Measurements from ENCODE around the gene STAT3. TPM values are rescaled to one million over a fixed set of nuclear protein-coding genes. Genes with fewer than 3 reads are reported as not detected.
A peak's percentile ranks its signal among the peaks of the same experiment; 100 is the strongest.

STAT3 gene
- total RNA-seq, 1 donor from 2014 or later = 116 TPM

DNA sequence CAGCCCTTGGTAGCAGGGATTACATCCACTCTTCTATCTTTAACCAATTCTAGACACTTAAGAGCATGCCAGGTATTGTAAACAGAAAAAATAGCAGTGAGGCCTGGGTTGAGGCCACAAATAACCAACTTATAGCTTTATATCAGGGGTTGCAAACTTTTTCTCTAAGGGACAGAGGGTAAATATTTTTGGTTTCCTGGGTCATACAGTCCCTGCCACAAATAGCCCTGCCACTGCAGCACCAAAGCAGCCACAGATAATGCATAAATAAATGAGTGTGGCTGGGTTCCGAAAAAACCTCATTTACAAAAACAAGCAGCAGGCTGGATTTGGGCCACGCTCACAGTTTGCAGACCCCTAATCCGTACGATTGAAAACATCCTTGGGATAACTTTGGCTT lies 46.7 kb downstream of the STAT3 start:
- Histone ChIP-seq H3K9me3 (replicated peaks) (no peaks in the 10 kb centered on the region), H3K4me3 (no peak overlapping the region), H3K36me3 (peaks cover 92% of the 10 kb centered on the region), H3K27ac (replicated peaks) (peak overlapping the region; percentile 54), H3K27me3 (ENCODE audit: low read depth) (no peaks in the 10 kb centered on the region), H3K4me1 (peaks cover 33% of the 10 kb centered on the region)
- TF ChIP-seq, protein P1, sequence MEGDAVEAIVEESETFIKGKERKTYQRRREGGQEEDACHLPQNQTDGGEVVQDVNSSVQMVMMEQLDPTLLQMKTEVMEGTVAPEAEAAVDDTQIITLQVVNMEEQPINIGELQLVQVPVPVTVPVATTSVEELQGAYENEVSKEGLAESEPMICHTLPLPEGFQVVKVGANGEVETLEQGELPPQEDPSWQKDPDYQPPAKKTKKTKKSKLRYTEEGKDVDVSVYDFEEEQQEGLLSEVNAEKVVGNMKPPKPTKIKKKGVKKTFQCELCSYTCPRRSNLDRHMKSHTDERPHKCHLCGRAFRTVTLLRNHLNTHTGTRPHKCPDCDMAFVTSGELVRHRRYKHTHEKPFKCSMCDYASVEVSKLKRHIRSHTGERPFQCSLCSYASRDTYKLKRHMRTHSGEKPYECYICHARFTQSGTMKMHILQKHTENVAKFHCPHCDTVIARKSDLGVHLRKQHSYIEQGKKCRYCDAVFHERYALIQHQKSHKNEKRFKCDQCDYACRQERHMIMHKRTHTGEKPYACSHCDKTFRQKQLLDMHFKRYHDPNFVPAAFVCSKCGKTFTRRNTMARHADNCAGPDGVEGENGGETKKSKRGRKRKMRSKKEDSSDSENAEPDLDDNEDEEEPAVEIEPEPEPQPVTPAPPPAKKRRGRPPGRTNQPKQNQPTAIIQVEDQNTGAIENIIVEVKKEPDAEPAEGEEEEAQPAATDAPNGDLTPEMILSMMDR (IDR thresholded peaks at IDR 0.05; ENCODE audit: borderline replicate concordance) = no peak
- no peak for DNase-seq
- intact Hi-C loops (cut with micrococcal nuclease) = no loop called here

DNA sequence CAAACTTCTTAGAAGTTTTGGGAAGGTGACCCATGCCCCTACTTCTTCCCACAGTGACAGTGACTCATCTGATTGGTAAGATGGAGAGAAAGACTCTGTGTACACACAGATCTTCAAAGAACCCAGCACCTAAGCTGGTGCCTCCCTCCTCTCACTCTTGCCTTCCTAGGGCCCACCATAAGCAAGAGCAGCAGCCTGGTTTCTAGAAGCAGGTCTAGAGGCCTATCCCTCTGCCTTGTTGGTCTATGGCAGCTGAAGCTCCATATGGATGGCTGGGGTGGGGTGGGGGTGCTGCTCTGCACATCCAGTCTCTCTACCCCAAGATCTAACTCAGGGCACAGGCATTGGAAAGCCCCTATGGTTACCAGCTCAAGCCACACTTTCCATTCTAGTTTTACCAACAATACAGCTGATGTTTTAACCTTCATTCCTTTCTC lies 47.5 kb downstream of the STAT3 start:
- Histone ChIP-seq H3K9me3 (replicated peaks) (no peaks in the 10 kb centered on the region), H3K27me3 (ENCODE audit: low read depth) (no peaks in the 10 kb centered on the region), H3K4me1 (peaks cover 25% of the 10 kb centered on the region), H3K27ac (replicated peaks) (no peak overlapping the region), H3K36me3 (peaks cover 92% of the 10 kb centered on the region), H3K4me3 (no peak overlapping the region)
- intact Hi-C loops (cut with micrococcal nuclease) = no loop called here
- no peak for DNase-seq
- TF ChIP-seq, protein P1 (IDR thresholded peaks at IDR 0.05; ENCODE audit: borderline replicate concordance) = no peak

DNA sequence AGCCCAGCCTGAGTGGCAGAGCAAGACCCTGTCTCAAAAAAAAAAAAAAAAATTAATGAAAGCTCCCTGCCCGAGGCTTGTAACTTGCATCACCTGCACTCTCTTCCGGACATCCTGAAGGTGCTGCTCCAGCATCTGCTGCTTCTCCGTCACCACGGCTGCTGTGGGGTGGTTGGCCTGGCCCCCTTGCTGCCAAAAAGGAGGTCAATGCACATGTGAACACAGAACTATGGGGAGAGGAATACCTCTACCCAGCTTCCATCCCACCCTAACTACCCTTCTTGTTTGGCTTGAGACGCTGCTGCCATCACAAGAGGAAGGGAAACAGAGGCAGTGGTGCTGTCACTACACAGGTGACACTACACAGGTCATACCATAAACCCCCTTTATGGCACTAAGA lies 49.0 kb downstream of the STAT3 start:
- intact Hi-C loops (cut with micrococcal nuclease) = no loop called here
- H3K27ac ChIP-seq (replicated peaks) = no peak overlapping the region
- no peak overlapping the region for H3K4me3 ChIP-seq
- TF ChIP-seq, protein P1 (IDR thresholded peaks at IDR 0.05; ENCODE audit: borderline replicate concordance) = no peak
- H3K4me1 ChIP-seq = peaks cover 22% of the 10 kb centered on the region
- peaks cover 92% of the 10 kb centered on the region for H3K36me3 ChIP-seq
- no peaks in the 10 kb centered on the region for H3K27me3 ChIP-seq (ENCODE audit: low read depth)
- H3K9me3 ChIP-seq (replicated peaks) = no peaks in the 10 kb centered on the region
- DNase-seq = no peak

DNA sequence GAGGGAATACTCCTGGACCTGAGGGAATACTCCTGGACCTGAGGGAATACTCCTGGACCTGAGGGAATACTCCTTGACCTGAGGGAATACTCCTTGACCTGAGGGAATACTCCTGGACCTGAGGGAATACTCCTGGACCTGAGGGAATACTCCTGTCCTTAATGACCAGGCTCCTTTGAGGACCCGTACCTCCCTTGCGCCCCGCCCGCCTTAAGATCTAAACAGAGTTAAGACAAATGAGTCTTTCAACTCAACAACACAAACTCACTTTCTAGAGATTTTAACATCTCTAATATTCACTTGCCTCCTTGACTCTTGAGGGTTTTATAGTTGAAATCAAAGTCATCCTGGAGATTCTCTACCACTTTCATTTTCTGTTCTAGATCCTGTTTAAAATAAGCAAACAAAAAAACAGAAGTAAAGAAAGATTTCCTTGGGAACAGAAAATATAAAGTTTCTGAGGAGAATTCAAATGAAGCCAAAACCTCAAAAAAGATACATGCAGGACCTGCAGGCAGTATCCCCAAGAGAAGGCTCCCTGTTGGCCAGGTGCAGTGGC lies 49.7 kb downstream of the STAT3 start:
- intact Hi-C loops (cut with micrococcal nuclease) = no loop called here
- no peaks in the 10 kb centered on the region for H3K27me3 ChIP-seq (ENCODE audit: low read depth)
- H3K4me1 ChIP-seq = peaks cover 22% of the 10 kb centered on the region
- peaks cover 92% of the 10 kb centered on the region for H3K36me3 ChIP-seq
- TF ChIP-seq, protein P1 (IDR thresholded peaks at IDR 0.05; ENCODE audit: borderline replicate concordance) = no peak
- no peak overlapping the region for H3K4me3 ChIP-seq
- no peak overlapping the region for H3K27ac ChIP-seq (replicated peaks)
- H3K9me3 ChIP-seq (replicated peaks) = no peaks in the 10 kb centered on the region
- no peak for DNase-seq

DNA sequence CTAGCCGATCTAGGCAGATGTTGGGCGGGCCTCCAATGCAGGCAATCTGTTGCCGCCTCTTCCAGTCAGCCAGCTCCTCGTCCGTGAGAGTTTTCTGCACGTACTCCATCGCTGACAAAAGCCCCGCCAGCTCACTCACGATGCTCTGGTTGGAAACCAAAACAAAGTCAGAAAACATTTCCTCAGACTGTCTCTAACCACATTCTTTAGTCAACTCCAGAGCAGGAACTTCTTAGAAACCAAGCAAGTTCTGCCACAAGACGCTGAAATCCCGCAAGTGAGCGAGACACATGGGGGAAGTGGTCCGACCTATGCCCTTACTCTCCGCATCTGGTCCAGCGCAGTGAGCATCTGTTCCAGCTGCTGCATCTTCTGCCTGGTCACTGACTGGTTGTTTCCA lies 50.8 kb downstream of the STAT3 start:
- no peak overlapping the region for H3K27ac ChIP-seq (replicated peaks)

More for the DNA sequence above, 50.8 kb downstream of the STAT3 start:
- intact Hi-C loops (cut with micrococcal nuclease) = no loop called here
- Histone ChIP-seq H3K27me3 (ENCODE audit: low read depth) (no peaks in the 10 kb centered on the region), H3K4me3 (no peak overlapping the region), H3K4me1 (peaks cover 19% of the 10 kb centered on the region), H3K9me3 (replicated peaks) (no peaks in the 10 kb centered on the region), H3K36me3 (peaks cover 92% of the 10 kb centered on the region)
- no peak for DNase-seq
- TF ChIP-seq, protein P1 (IDR thresholded peaks at IDR 0.05; ENCODE audit: borderline replicate concordance) = no peak
